HUES64 (cell line): ENCODE results near the gene LSP1.

Experiments
- H3K27ac ChIP-seq: 2 replicates; pipeline ENCODE4 v1.7.0; 2013; ENCODE audit warnings: low read depth, low read length, inconsistent platforms
- H3K27me3 ChIP-seq: 2 replicates; pipeline ENCODE4 v1.6.1; 2013; ENCODE audit warnings: mild to moderate bottlenecking, low read length; ENCODE audit not compliant: insufficient read depth
- H3K36me3 ChIP-seq: 2 replicates; pipeline ENCODE4 v1.6.1; 2013; ENCODE audit warnings: mild to moderate bottlenecking, low read length; ENCODE audit not compliant: insufficient read depth
- H3K4me1 ChIP-seq: 2 replicates; pipeline ENCODE4 v1.6.1; 2013; ENCODE audit warnings: mild to moderate bottlenecking, low read length, moderate library complexity; ENCODE audit not compliant: insufficient read depth
- H3K4me3 ChIP-seq: 2 replicates; pipeline ENCODE4 v1.5.1; 2013; ENCODE audit warnings: mild to moderate bottlenecking, low read length, moderate library complexity
- H3K9ac ChIP-seq: 2 replicates; pipeline ENCODE4 v1.6.1; 2013; ENCODE audit warnings: mild to moderate bottlenecking, low read depth, low read length
- H3K9me3 ChIP-seq: 2 replicates; pipeline ENCODE4 v1.6.1; 2013; ENCODE audit warnings: low read depth, low read length; ENCODE audit not compliant: insufficient read depth
- WGBS: fragments of 150-250, 120-280 bp; methylation state at CpG from one replicate; pipeline ENCODE4 v1.1.7; 2013; ENCODE audit warnings: missing lambda C conversion rate; 5-methylcytosine and 5-hydroxymethylcytosine counted together

The LSP1 gene

GRCh38 chr11:1892558-1892957, 39.7 kb downstream of the LSP1 start:
- Histone ChIP-seq H3K27me3 (no peaks in the 10 kb centered on the region), H3K9me3 (no peaks in the 10 kb centered on the region), H3K27ac (no peak overlapping the region), H3K9ac (no peak overlapping the region), H3K36me3 (no peaks in the 10 kb centered on the region), H3K4me3 (no peak overlapping the region), H3K4me1 (no peaks in the 10 kb centered on the region)
- 79% methylated on average over 5 of the region's 5 CpGs for WGBS

GRCh38 chr11:1893581-1894359, 40.9 kb downstream of the LSP1 start:
- WGBS: 91% methylated on average over 5 of the region's 5 CpGs
- no peak overlapping the region for H3K27ac ChIP-seq

GRCh38 chr11:1894759-1895158, 41.9 kb downstream of the LSP1 start:
- no peaks in the 10 kb centered on the region for H3K9me3 ChIP-seq
- no peaks in the 10 kb centered on the region for H3K36me3 ChIP-seq
- H3K4me3 ChIP-seq: no peak overlapping the region
- no peak overlapping the region for H3K27ac ChIP-seq
- WGBS: 94% methylated on average over 11 of the region's 11 CpGs
- no peak overlapping the region for H3K9ac ChIP-seq
- H3K27me3 ChIP-seq: no peaks in the 10 kb centered on the region
- H3K4me1 ChIP-seq: no peaks in the 10 kb centered on the region

More at GRCh38 chr11:1893581-1894359, 40.9 kb downstream of the LSP1 start:
- Histone ChIP-seq H3K9me3 (no peaks in the 10 kb centered on the region), H3K4me3 (no peak overlapping the region), H3K27me3 (no peaks in the 10 kb centered on the region), H3K9ac (no peak overlapping the region), H3K4me1 (no peaks in the 10 kb centered on the region), H3K36me3 (no peaks in the 10 kb centered on the region)

GRCh38 chr11:1896468-1896867, 43.6 kb downstream of the LSP1 start:
- 90% methylated on average over 6 of the region's 10 CpGs for WGBS
- peaks cover 3% of the 10 kb centered on the region; the same call in 1 of the 2 replicates for H3K4me1 ChIP-seq
- H3K27me3 ChIP-seq: no peaks in the 10 kb centered on the region
- H3K9ac ChIP-seq: no peak overlapping the region
- no peaks in the 10 kb centered on the region for H3K36me3 ChIP-seq
- no peak overlapping the region for H3K27ac ChIP-seq
- H3K9me3 ChIP-seq: no peaks in the 10 kb centered on the region
- H3K4me3 ChIP-seq: no peak overlapping the region

GRCh38 chr11:1896923-1897322, 44.0 kb downstream of the LSP1 start:
- WGBS: 92% methylated on average over 12 of the region's 12 CpGs
- H3K4me1 ChIP-seq: peaks cover 5% of the 10 kb centered on the region; the same call in 1 of the 2 replicates
- no peaks in the 10 kb centered on the region for H3K27me3 ChIP-seq
- H3K36me3 ChIP-seq: no peaks in the 10 kb centered on the region
- H3K9ac ChIP-seq: no peak overlapping the region
- no peak overlapping the region for H3K4me3 ChIP-seq
- H3K27ac ChIP-seq: no peak overlapping the region
- no peaks in the 10 kb centered on the region for H3K9me3 ChIP-seq

- WGBS: 90% methylated on average over 4 of the region's 4 CpGs
- Histone ChIP-seq H3K4me1 (peaks cover 5% of the 10 kb centered on the region; the same call in 1 of the 2 replicates), H3K36me3 (no peaks in the 10 kb centered on the region), H3K27ac (no peak overlapping the region), H3K4me3 (no peak overlapping the region), H3K9me3 (no peaks in the 10 kb centered on the region), H3K27me3 (no peaks in the 10 kb centered on the region), H3K9ac (no peak overlapping the region)
Measured at GRCh38 chr11:1899090-1899489, 46.2 kb downstream of the LSP1 start.

GRCh38 chr11:1899686-1900085, 46.8 kb downstream of the LSP1 start:
- H3K4me1 ChIP-seq: peaks cover 5% of the 10 kb centered on the region; the same call in 1 of the 2 replicates
- no peaks in the 10 kb centered on the region for H3K27me3 ChIP-seq
- H3K4me3 ChIP-seq: no peak overlapping the region
- H3K9me3 ChIP-seq: no peaks in the 10 kb centered on the region
- H3K9ac ChIP-seq: no peak overlapping the region
- no peaks in the 10 kb centered on the region for H3K36me3 ChIP-seq
- H3K27ac ChIP-seq: no peak overlapping the region
- 97% methylated on average over 3 of the region's 5 CpGs for WGBS

GRCh38 chr11:1906181-1906580, 53.3 kb downstream of the LSP1 start:
- no peak overlapping the region for H3K27ac ChIP-seq
- WGBS: 75% methylated on average over 4 of the region's 5 CpGs
- H3K27me3 ChIP-seq: no peaks in the 10 kb centered on the region
- peaks cover 19% of the 10 kb centered on the region for H3K4me1 ChIP-seq
- no peaks in the 10 kb centered on the region for H3K9me3 ChIP-seq
- H3K36me3 ChIP-seq: no peaks in the 10 kb centered on the region
- no peak overlapping the region for H3K9ac ChIP-seq
- H3K4me3 ChIP-seq: no peak overlapping the region

- H3K4me1 ChIP-seq: peaks cover 14% of the 10 kb centered on the region
- H3K4me3 ChIP-seq: no peak overlapping the region
- H3K36me3 ChIP-seq: no peaks in the 10 kb centered on the region
- H3K9ac ChIP-seq: no peak overlapping the region
- H3K9me3 ChIP-seq: no peaks in the 10 kb centered on the region
- WGBS: 71% methylated on average over 14 of the region's 14 CpGs
- H3K27ac ChIP-seq: no peak overlapping the region
- no peaks in the 10 kb centered on the region for H3K27me3 ChIP-seq
Measured at GRCh38 chr11:1906611-1907423, 53.9 kb downstream of the LSP1 start.

- 74% methylated on average over 8 of the region's 9 CpGs for WGBS
- H3K36me3 ChIP-seq: no peaks in the 10 kb centered on the region
- H3K9me3 ChIP-seq: no peaks in the 10 kb centered on the region
- peaks cover 14% of the 10 kb centered on the region for H3K4me1 ChIP-seq
- no peak overlapping the region for H3K4me3 ChIP-seq
- no peaks in the 10 kb centered on the region for H3K27me3 ChIP-seq
- H3K9ac ChIP-seq: no peak overlapping the region
- H3K27ac ChIP-seq: no peak overlapping the region
Measured at GRCh38 chr11:1908618-1909017, 55.7 kb downstream of the LSP1 start.

- no peaks in the 10 kb centered on the region for H3K27me3 ChIP-seq
- H3K27ac ChIP-seq: no peak overlapping the region
- WGBS: 92% methylated on average over 7 of the region's 7 CpGs
Measured at GRCh38 chr11:1909524-1909923, 56.6 kb downstream of the LSP1 start.

More at GRCh38 chr11:1909524-1909923, 56.6 kb downstream of the LSP1 start:
- no peak overlapping the region for H3K4me3 ChIP-seq
- no peaks in the 10 kb centered on the region for H3K36me3 ChIP-seq
- no peaks in the 10 kb centered on the region for H3K9me3 ChIP-seq
- H3K4me1 ChIP-seq: peaks cover 14% of the 10 kb centered on the region
- H3K9ac ChIP-seq: no peak overlapping the region
